SK-N-SH treated with all-trans-retinoic acid at 6 μM for 48 hours (cell line): ENCODE results near the gene NR5A2.

ENCODE experiments used
- ATAC-seq: fragments of 200-7000 bp; cut with Tn5 transposase; 3 replicates; pipeline ENCODE4 v1.9.1; 2020; ENCODE audit warnings: mild to moderate bottlenecking, moderate library complexity
- ARNTL ChIP-seq: fragments of 450-650 bp; formaldehyde crosslinking; IDR thresholded peaks from 2 replicates; pipeline ENCODE4 v1.5.0; 2020; ENCODE audit warnings: low read depth, mild to moderate bottlenecking, moderate library complexity, borderline replicate concordance
- BACH2 ChIP-seq: fragments of 250-450 bp; sonication (Bioruptor Pico); IDR thresholded peaks from 2 replicates; pipeline ENCODE4 v1.9.0; 2021; ENCODE audit warnings: mild to moderate bottlenecking, borderline replicate concordance
- CSDC2 ChIP-seq: fragments of 250-450 bp; sonication (Bioruptor Pico); IDR thresholded peaks from 2 replicates; pipeline ENCODE4 v1.5.0; 2020; ENCODE audit warnings: mild to moderate bottlenecking, moderate library complexity
- CSRNP3 ChIP-seq: fragments of 250-450 bp; sonication (Bioruptor Pico); IDR thresholded peaks from 2 replicates; pipeline ENCODE4 v1.5.1; 2021; ENCODE audit warnings: mild to moderate bottlenecking, moderate library complexity
- GLIS3 ChIP-seq: fragments of 250-450 bp; sonication (Bioruptor Pico); IDR thresholded peaks from 2 replicates; pipeline ENCODE4 v1.5.0; 2020; ENCODE audit warnings: mild to moderate bottlenecking, moderate library complexity
- OSR1 ChIP-seq: fragments of 250-450 bp; sonication (Bioruptor Pico); IDR thresholded peaks from 2 replicates; pipeline ENCODE4 v1.8.0; 2022; ENCODE audit warnings: moderate library complexity, mild to moderate bottlenecking, inconsistent platforms
- POU6F1 ChIP-seq: fragments of 250-450 bp; sonication (Bioruptor Pico); IDR thresholded peaks from 2 replicates; pipeline ENCODE4 v1.8.0; 2021; ENCODE audit warnings: low read depth, mild to moderate bottlenecking, moderate library complexity, borderline replicate concordance
- PPARA ChIP-seq: fragments of 250-450 bp; sonication (Bioruptor Pico); IDR thresholded peaks from 2 replicates; pipeline ENCODE4 v1.5.0; 2020; ENCODE audit warnings: mild to moderate bottlenecking, borderline replicate concordance
- RARB ChIP-seq: fragments of 250-450 bp; sonication (Bioruptor Pico); IDR thresholded peaks from 2 replicates; pipeline ENCODE4 v1.8.0; 2021; ENCODE audit warnings: mild to moderate bottlenecking, moderate library complexity
- SNAI2 ChIP-seq: fragments of 250-450 bp; sonication (Bioruptor Pico); IDR thresholded peaks from 2 replicates; pipeline ENCODE4 v1.5.0; 2020; ENCODE audit warnings: mild to moderate bottlenecking, moderate library complexity
- TCF4 ChIP-seq: fragments of 250-450 bp; sonication (Bioruptor Pico); IDR thresholded peaks from 2 replicates; pipeline ENCODE4 v1.8.0; 2021; ENCODE audit warnings: mild to moderate bottlenecking, moderate library complexity, borderline replicate concordance
- TOX ChIP-seq: fragments of 250-450 bp; sonication (Bioruptor Pico); IDR thresholded peaks from 2 replicates; pipeline ENCODE4 v1.8.0; 2021; ENCODE audit warnings: mild to moderate bottlenecking, moderate library complexity, borderline replicate concordance
- TSHZ2 ChIP-seq: fragments of 250-450 bp; sonication (Bioruptor Pico); IDR thresholded peaks from 2 replicates; pipeline ENCODE4 v1.5.0; 2020; ENCODE audit warnings: mild to moderate bottlenecking, moderate library complexity
- ZFP3 ChIP-seq: fragments of 250-450 bp; sonication (Bioruptor Pico); IDR thresholded peaks from 2 replicates; pipeline ENCODE4 v1.5.0; 2020; ENCODE audit warnings: mild to moderate bottlenecking, moderate library complexity
- ZFP30 ChIP-seq: fragments of 450-650 bp; formaldehyde crosslinking; IDR thresholded peaks from 2 replicates; pipeline ENCODE4 v1.5.0; 2022; ENCODE audit warnings: mild to moderate bottlenecking, moderate library complexity
- ZNF565 ChIP-seq: fragments of 450-650 bp; formaldehyde crosslinking; conservative IDR thresholded peaks from 2 replicates; pipeline ENCODE4 v1.5.0; 2020; ENCODE audit warnings: low read depth, mild to moderate bottlenecking, moderate library complexity
- ZNF70 ChIP-seq: fragments of 450-650 bp; formaldehyde crosslinking; IDR thresholded peaks from 2 replicates; pipeline ENCODE4 v1.5.0; 2020; ENCODE audit warnings: mild to moderate bottlenecking, moderate library complexity
- ZNF8 ChIP-seq: fragments of 450-650 bp; formaldehyde crosslinking; IDR thresholded peaks from 2 replicates; pipeline ENCODE4 v1.5.0; 2020; ENCODE audit warnings: mild to moderate bottlenecking, moderate library complexity

NR5A2 gene

GRCh38 chr1:200028586-200029034 lies 1.1 kb downstream of the NR5A2 start:
- no peak for ATAC-seq
- TF ChIP-seq TOX (CRISPR knock-in tag) (no peak), ZNF8 (CRISPR knock-in tag) (no peak), GLIS3 (CRISPR knock-in tag) (no peak), CSRNP3 (CRISPR knock-in tag) (no peak), SNAI2 (CRISPR knock-in tag) (no peak), CSDC2 (CRISPR knock-in tag) (no peak), ARNTL (CRISPR knock-in tag) (no peak), RARB (CRISPR knock-in tag) (no peak), POU6F1 (CRISPR knock-in tag) (no peak), TSHZ2 (CRISPR knock-in tag) (no peak), ZFP30 (CRISPR knock-in tag) (no peak), TCF4 (CRISPR knock-in tag) (no peak), ZFP3 (no peak), ZNF70 (CRISPR knock-in tag) (no peak), ZNF565 (CRISPR knock-in tag) (no peak), PPARA (no peak)

GRCh38 chr1:200029035-200029821 lies 1.7 kb downstream of the NR5A2 start:
- TF ChIP-seq CSDC2 (CRISPR knock-in tag) (peak; percentile 65; the same call in 1 of the 2 replicates), OSR1 (0 out of 2 replicates have a peak, but pooled peaks have one; percentile 34), RARB (CRISPR knock-in tag) (no peak), TSHZ2 (CRISPR knock-in tag) (peak; percentile 44; the same call in 1 of the 2 replicates)
- ATAC-seq: peak; percentile 66

- TF ChIP-seq ZNF565 (CRISPR knock-in tag): no peak
- TF ChIP-seq BACH2 (CRISPR knock-in tag): no peak
- no peak for TF ChIP-seq ZNF8 (CRISPR knock-in tag)
- no peak for TF ChIP-seq TSHZ2 (CRISPR knock-in tag)
- no peak for TF ChIP-seq TOX (CRISPR knock-in tag)
- no peak for TF ChIP-seq GLIS3 (CRISPR knock-in tag)
- no peak for TF ChIP-seq RARB (CRISPR knock-in tag)
- no peak for TF ChIP-seq SNAI2 (CRISPR knock-in tag)
- no peak for TF ChIP-seq CSRNP3 (CRISPR knock-in tag)
- TF ChIP-seq, all 23 proteins: peak for 0
- ATAC-seq: no peak
Measured at GRCh38 chr1:200029822-200030152, 2.3 kb downstream of the NR5A2 start.
